Measurements from ENCODE around the gene MDK. TPM values are rescaled to one million over a fixed set of nuclear protein-coding genes. Genes with fewer than 3 reads are reported as not detected.

Gene MDK
- total RNA-seq, 1 donor from 2014 or later = 949 TPM

- TF ChIP-seq CTCF (conservative IDR thresholded peaks at IDR 0.05) = no peak
Observed at GRCh38 chr11:46335271-46335670, 46.2 kb upstream of the MDK start.

DNA sequence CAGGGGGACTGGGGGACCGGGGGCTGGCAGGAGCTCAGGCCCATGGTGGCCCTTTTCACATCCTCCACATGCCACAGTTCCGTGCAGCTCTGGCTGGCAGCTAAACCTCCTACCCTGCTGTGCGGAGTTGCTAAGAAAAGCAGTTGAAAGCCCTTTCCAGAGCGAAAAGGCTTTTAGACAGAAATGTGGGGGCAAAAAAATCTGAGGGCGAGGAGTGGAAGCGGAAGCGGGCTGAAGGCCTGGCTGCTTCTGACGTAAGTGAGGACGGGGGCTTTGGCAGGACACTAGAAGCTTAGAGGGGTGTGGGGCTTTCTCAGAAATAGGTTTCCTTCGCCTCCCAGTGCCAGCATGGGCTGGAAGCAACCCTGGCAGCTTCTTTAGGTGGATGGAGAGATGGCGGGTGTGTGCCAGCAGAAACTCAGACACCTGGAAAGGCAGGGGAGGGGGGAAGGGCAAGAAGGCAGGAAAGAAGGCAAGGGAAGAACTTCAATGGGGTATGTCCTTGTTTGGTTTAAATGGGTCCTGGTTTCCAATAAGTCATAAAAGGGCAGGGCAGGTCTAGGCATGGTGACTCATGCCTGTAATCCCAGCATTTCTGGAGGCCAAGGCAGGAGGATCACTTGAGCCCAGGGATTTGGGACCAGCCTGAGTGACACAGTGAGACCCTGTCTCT, 45.4 kb upstream of the MDK start:
- H3K9me3 Mint-ChIP-seq = no peaks in the 10 kb centered on the region
- H3K4me1 Mint-ChIP-seq (ENCODE audit: unreplicated experiment) = peaks cover 32% of the 10 kb centered on the region
- no peak for TF ChIP-seq CTCF (conservative IDR thresholded peaks at IDR 0.05)
- H3K27me3 Mint-ChIP-seq = peaks cover 39% of the 10 kb centered on the region
- H3K36me3 Mint-ChIP-seq = peaks cover 4% of the 10 kb centered on the region
- peak overlapping the region; percentile 64 for H3K27ac Mint-ChIP-seq
- peak overlapping the region; percentile 41 for H3K4me3 Mint-ChIP-seq
- no peak for DNase-seq (ENCODE audit: extremely low spot score, unreplicated experiment)

More at GRCh38 chr11:46335271-46335670, 46.2 kb upstream of the MDK start:
- H3K27ac Mint-ChIP-seq = no peak overlapping the region
- peaks cover 38% of the 10 kb centered on the region for H3K4me1 Mint-ChIP-seq (ENCODE audit: unreplicated experiment)
- H3K4me3 Mint-ChIP-seq = no peak overlapping the region
- peaks cover 46% of the 10 kb centered on the region for H3K27me3 Mint-ChIP-seq
- no peak for DNase-seq (ENCODE audit: extremely low spot score, unreplicated experiment)
- peaks cover 4% of the 10 kb centered on the region for H3K36me3 Mint-ChIP-seq
- H3K9me3 Mint-ChIP-seq = no peaks in the 10 kb centered on the region

DNA sequence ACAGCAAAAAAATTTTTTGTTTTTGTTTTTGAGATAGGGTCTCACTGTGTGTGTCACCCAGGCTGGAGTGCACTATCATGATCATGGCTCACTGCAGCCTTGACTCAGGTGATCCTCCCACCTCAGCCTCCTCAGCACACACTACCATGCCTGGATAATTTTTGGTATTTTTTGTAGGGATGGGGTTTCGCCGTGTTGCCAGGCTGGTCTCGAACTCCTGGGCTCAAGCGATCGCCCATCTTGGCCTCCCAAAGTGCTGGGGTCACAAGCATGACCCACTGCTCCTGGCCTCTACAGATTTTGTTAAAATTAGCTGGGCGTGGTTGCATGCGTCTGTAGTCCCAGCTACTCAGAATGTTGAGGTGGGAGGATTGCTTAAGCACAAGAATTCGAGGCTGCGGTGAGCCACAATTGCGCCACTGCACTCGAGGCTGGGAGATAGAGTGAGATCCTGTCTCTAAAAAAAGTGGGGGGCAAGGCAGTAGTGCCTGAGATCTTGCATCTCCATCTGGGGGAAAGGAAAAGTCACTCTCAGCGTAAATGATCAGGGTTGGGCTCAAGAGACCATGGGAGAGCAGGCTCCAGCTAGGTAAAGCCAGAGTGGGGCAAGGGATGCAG, 44.8 kb upstream of the MDK start:
- peaks cover 32% of the 10 kb centered on the region for H3K27me3 Mint-ChIP-seq
- no peak for DNase-seq (ENCODE audit: extremely low spot score, unreplicated experiment)
- peaks cover 1% of the 10 kb centered on the region for H3K36me3 Mint-ChIP-seq
- no peak overlapping the region for H3K4me3 Mint-ChIP-seq
- no peak for TF ChIP-seq CTCF (conservative IDR thresholded peaks at IDR 0.05)
- peaks cover 32% of the 10 kb centered on the region for H3K4me1 Mint-ChIP-seq (ENCODE audit: unreplicated experiment)
- no peaks in the 10 kb centered on the region for H3K9me3 Mint-ChIP-seq
- H3K27ac Mint-ChIP-seq = no peak overlapping the region

DNA sequence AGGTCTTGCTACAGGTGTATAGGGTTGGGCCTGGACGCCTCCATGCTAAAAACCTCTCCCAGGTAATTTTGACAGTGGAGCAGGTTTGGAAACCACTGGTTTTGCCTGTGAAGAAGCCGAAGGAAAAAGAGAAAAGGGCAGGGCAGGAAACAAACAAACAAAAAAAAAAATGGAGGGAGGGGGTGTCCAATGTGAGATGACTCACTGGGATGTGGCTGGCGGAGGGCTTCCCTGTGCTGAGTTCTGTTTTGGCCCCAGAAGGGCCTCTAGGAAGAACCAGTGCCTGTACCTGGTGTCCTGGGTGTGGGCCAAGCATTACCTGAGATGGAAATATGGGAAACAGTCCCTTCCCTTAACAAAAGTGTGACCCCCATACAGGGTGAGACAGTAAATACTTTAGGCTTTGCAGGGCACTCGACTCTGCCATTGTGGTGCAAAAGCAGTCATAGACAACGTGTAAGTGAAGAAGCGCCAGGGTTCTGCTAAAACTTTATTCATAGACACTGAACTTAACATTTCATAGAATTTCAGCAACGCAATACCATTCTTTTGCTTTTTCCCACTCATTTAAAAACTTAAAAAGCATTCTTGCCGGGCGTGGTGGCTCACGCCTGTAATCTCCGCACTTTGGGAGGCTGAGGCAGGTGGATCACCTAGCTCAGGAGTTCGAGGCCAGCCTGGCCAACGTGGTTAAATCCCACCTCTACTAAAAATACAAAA, 43.7 kb upstream of the MDK start:
- Mint-ChIP-seq H3K4me1 (ENCODE audit: unreplicated experiment) (peaks cover 33% of the 10 kb centered on the region), H3K27ac (no peak overlapping the region), H3K4me3 (peak overlapping the region; percentile 27)

GRCh38 chr11:46338636-46338987, 42.9 kb upstream of the MDK start:
- no peak for DNase-seq (ENCODE audit: extremely low spot score, unreplicated experiment)
- peak overlapping the region; percentile 70 for H3K27ac Mint-ChIP-seq
- H3K4me1 Mint-ChIP-seq (ENCODE audit: unreplicated experiment) = peaks cover 39% of the 10 kb centered on the region
- H3K4me3 Mint-ChIP-seq = peak overlapping the region; percentile 74
- no peaks in the 10 kb centered on the region for H3K9me3 Mint-ChIP-seq
- no peaks in the 10 kb centered on the region for H3K36me3 Mint-ChIP-seq
- H3K27me3 Mint-ChIP-seq = peaks cover 20% of the 10 kb centered on the region
- no peak for TF ChIP-seq CTCF (conservative IDR thresholded peaks at IDR 0.05)

More for the DNA sequence above, 43.7 kb upstream of the MDK start:
- TF ChIP-seq CTCF (conservative IDR thresholded peaks at IDR 0.05) = no peak
- H3K27me3 Mint-ChIP-seq = peaks cover 24% of the 10 kb centered on the region
- H3K9me3 Mint-ChIP-seq = no peaks in the 10 kb centered on the region
- no peaks in the 10 kb centered on the region for H3K36me3 Mint-ChIP-seq
- no peak for DNase-seq (ENCODE audit: extremely low spot score, unreplicated experiment)

All from type B pancreatic cell (in vitro differentiated cells).